ENCODE data around the gene SLC25A27.
"Not testable (repeated sequence)": the region's sequence is repeated elsewhere in the genome, so short reads cannot be mapped to it uniquely, and the experiment has no call there.

Gene SLC25A27

DNA sequence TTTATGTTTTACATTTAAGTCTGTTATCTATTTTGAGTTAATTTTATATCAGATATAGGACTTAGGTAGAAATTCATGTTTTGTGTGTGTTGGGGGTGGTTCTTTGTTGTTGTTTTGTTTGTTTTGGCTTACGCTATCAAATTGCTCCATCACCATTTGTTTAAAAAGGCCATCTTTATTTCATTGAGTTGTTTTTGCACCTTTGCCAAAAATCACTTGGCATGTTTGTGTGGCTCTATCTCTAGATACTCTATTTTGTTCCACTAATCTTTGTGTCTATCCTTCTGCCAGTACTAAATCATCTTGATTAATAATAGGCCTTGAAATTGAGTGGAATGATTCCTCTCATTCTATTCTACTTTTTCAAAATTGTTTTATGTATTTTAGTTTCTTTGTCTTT is 7.5 kb upstream of the SLC25A27 start:
- no peak for ATAC-seq
- TF ChIP-seq, protein P1, sequence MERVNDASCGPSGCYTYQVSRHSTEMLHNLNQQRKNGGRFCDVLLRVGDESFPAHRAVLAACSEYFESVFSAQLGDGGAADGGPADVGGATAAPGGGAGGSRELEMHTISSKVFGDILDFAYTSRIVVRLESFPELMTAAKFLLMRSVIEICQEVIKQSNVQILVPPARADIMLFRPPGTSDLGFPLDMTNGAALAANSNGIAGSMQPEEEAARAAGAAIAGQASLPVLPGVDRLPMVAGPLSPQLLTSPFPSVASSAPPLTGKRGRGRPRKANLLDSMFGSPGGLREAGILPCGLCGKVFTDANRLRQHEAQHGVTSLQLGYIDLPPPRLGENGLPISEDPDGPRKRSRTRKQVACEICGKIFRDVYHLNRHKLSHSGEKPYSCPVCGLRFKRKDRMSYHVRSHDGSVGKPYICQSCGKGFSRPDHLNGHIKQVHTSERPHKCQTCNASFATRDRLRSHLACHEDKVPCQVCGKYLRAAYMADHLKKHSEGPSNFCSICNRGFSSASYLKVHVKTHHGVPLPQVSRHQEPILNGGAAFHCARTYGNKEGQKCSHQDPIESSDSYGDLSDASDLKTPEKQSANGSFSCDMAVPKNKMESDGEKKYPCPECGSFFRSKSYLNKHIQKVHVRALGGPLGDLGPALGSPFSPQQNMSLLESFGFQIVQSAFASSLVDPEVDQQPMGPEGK (CRISPR knock-in tag; IDR thresholded peaks at IDR 0.05; ENCODE audit: borderline replicate concordance), result no peak
- no peak for TF ChIP-seq OSR1 (CRISPR knock-in tag; IDR thresholded peaks at IDR 0.05)
- TF ChIP-seq ZNF70 (CRISPR knock-in tag; IDR thresholded peaks at IDR 0.05), result no peak
- TF ChIP-seq CSDC2 (CRISPR knock-in tag; IDR thresholded peaks at IDR 0.05), result no peak
- no peak for TF ChIP-seq ZFP30 (CRISPR knock-in tag; IDR thresholded peaks at IDR 0.05)
- no peak for TF ChIP-seq SNAI2 (CRISPR knock-in tag; IDR thresholded peaks at IDR 0.05)
- TF ChIP-seq, protein P2, sequence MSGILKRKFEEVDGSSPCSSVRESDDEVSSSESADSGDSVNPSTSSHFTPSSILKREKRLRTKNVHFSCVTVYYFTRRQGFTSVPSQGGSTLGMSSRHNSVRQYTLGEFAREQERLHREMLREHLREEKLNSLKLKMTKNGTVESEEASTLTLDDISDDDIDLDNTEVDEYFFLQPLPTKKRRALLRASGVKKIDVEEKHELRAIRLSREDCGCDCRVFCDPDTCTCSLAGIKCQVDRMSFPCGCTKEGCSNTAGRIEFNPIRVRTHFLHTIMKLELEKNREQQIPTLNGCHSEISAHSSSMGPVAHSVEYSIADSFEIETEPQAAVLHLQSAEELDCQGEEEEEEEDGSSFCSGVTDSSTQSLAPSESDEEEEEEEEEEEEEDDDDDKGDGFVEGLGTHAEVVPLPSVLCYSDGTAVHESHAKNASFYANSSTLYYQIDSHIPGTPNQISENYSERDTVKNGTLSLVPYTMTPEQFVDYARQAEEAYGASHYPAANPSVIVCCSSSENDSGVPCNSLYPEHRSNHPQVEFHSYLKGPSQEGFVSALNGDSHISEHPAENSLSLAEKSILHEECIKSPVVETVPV (CRISPR knock-in tag; IDR thresholded peaks at IDR 0.05), result no peak
- TF ChIP-seq RARB (CRISPR knock-in tag; IDR thresholded peaks at IDR 0.05), result no peak
- TF ChIP-seq, protein P3, sequence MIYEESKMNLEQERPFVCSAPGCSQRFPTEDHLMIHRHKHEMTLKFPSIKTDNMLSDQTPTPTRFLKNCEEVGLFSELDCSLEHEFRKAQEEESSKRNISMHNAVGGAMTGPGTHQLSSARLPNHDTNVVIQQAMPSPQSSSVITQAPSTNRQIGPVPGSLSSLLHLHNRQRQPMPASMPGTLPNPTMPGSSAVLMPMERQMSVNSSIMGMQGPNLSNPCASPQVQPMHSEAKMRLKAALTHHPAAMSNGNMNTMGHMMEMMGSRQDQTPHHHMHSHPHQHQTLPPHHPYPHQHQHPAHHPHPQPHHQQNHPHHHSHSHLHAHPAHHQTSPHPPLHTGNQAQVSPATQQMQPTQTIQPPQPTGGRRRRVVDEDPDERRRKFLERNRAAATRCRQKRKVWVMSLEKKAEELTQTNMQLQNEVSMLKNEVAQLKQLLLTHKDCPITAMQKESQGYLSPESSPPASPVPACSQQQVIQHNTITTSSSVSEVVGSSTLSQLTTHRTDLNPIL (CRISPR knock-in tag; IDR thresholded peaks at IDR 0.05; ENCODE audit: low read depth), result no peak
- TF ChIP-seq, protein P4, sequence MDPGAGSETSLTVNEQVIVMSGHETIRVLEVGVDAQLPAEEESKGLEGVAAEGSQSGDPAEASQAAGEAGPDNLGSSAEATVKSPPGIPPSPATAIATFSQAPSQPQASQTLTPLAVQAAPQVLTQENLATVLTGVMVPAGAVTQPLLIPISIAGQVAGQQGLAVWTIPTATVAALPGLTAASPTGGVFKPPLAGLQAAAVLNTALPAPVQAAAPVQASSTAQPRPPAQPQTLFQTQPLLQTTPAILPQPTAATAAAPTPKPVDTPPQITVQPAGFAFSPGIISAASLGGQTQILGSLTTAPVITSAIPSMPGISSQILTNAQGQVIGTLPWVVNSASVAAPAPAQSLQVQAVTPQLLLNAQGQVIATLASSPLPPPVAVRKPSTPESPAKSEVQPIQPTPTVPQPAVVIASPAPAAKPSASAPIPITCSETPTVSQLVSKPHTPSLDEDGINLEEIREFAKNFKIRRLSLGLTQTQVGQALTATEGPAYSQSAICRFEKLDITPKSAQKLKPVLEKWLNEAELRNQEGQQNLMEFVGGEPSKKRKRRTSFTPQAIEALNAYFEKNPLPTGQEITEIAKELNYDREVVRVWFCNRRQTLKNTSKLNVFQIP (CRISPR knock-in tag; IDR thresholded peaks at IDR 0.05; ENCODE audit: borderline replicate concordance, low read depth), result no peak
- TF ChIP-seq ISL1 (CRISPR knock-in tag; IDR thresholded peaks at IDR 0.05), result no peak
- TF ChIP-seq PPARA (CRISPR knock-in tag; IDR thresholded peaks at IDR 0.05; ENCODE audit: borderline replicate concordance), result no peak
- TF ChIP-seq TOX (CRISPR knock-in tag; IDR thresholded peaks at IDR 0.05; ENCODE audit: borderline replicate concordance), result no peak

DNA sequence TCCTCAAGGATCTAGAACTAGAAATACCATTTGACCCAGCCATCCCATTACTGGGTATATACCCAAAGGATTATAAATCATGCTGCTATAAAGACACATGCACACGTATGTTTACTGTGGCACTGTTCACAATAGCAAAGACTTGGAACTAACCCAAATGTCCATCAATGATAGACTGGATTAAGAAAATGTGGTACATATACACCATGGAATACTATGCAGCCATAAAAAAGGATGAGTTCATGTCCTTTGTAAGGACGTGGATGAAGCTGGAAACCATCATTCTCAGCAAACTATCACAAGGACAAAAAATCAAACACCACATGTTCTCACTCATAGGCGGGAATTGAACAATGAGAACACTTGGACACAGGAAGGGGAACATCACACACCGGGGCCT is 4.7 kb upstream of the SLC25A27 start:
- ATAC-seq, result not testable (repeated sequence)

DNA sequence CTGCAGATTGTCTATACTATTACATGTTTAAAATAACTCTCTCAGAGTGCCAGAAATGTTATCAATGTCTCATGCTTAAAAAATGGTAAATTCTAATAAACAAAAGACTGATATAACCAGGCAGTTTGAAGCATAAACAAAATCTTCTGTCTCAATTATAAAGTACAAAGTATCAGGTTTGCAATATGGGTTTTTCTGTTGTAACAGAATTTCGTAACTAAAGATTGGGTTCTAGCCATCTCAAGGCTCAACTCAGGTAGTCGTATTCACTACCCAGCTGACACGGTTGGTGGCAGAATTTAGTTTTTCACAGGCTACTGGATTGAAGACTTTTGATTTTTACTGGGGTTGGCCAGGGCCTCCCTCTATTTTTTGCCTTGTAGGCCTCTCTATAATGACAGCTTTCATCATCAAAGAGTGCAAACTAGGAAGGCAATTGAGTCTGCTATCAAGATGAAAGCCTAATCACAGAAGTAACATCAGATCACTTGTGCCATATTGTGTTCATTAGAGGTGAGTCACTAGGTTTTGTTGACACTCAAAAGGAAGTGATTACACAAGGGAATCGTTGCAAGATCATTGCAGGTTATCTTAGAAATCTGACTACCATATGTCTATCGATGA is 3.8 kb upstream of the SLC25A27 start:
- no peak for TF ChIP-seq TOX (CRISPR knock-in tag; IDR thresholded peaks at IDR 0.05; ENCODE audit: borderline replicate concordance)
- ATAC-seq, result no peak

DNA sequence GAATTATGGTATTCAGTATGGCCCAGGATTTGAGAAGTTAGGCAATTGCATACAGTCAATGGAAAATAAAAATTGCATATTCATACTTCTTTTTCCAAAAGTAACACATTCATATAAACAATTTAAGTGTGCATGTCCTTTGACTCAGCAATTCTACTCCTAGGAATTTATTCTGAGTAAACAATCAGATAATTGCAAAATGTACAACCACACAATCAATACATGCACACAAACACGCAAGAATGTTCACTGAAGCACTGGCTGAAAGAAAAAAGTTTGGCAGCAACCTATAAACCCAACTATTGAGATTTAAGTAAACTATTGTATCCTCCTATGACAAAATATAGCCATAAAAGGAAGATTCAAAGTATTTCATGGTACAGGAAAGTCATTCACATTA is 1.8 kb upstream of the SLC25A27 start:
- no peak for ATAC-seq
- TF ChIP-seq BACH2 (CRISPR knock-in tag; IDR thresholded peaks at IDR 0.05; ENCODE audit: borderline replicate concordance) (no peak), OSR1 (CRISPR knock-in tag; IDR thresholded peaks at IDR 0.05) (no peak), RARB (CRISPR knock-in tag; IDR thresholded peaks at IDR 0.05) (no peak), ZNF565 (CRISPR knock-in tag; conservative IDR thresholded peaks at IDR 0.05; ENCODE audit: low read depth) (no peak)
- TF ChIP-seq, protein P3 (CRISPR knock-in tag; IDR thresholded peaks at IDR 0.05; ENCODE audit: low read depth), result no peak

DNA sequence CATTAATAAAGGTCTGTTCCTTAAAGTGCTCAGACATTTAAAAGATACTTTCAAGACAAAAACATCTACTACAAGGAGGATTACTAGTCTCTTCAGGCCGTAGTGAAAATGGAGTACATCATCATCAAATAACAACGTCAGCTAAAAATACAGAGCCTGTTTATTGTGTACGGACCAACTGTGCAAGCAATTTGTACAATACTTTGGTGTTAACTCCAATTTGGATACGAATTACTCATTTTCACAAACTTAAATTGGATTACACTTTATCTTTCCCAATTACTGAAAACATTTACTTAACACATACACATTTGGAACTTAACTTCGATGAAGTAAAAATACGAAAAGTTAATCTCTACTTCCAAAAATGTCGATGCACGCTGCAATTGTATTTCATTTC is 959 bp upstream of the SLC25A27 start:
- TF ChIP-seq SNAI2 (CRISPR knock-in tag; IDR thresholded peaks at IDR 0.05), result no peak
- TF ChIP-seq OSR1 (CRISPR knock-in tag; IDR thresholded peaks at IDR 0.05), result no peak
- TF ChIP-seq ZNF8 (CRISPR knock-in tag; IDR thresholded peaks at IDR 0.05), result no peak
- TF ChIP-seq RARB (CRISPR knock-in tag; IDR thresholded peaks at IDR 0.05), result no peak
- no peak for TF ChIP-seq TCF4 (CRISPR knock-in tag; IDR thresholded peaks at IDR 0.05; ENCODE audit: borderline replicate concordance)
- no peak for TF ChIP-seq ESRRG (CRISPR knock-in tag; IDR thresholded peaks at IDR 0.05)
- TF ChIP-seq, protein P5, sequence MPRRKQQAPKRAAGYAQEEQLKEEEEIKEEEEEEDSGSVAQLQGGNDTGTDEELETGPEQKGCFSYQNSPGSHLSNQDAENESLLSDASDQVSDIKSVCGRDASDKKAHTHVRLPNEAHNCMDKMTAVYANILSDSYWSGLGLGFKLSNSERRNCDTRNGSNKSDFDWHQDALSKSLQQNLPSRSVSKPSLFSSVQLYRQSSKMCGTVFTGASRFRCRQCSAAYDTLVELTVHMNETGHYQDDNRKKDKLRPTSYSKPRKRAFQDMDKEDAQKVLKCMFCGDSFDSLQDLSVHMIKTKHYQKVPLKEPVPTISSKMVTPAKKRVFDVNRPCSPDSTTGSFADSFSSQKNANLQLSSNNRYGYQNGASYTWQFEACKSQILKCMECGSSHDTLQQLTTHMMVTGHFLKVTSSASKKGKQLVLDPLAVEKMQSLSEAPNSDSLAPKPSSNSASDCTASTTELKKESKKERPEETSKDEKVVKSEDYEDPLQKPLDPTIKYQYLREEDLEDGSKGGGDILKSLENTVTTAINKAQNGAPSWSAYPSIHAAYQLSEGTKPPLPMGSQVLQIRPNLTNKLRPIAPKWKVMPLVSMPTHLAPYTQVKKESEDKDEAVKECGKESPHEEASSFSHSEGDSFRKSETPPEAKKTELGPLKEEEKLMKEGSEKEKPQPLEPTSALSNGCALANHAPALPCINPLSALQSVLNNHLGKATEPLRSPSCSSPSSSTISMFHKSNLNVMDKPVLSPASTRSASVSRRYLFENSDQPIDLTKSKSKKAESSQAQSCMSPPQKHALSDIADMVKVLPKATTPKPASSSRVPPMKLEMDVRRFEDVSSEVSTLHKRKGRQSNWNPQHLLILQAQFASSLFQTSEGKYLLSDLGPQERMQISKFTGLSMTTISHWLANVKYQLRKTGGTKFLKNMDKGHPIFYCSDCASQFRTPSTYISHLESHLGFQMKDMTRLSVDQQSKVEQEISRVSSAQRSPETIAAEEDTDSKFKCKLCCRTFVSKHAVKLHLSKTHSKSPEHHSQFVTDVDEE (CRISPR knock-in tag; IDR thresholded peaks at IDR 0.05), result no peak
- TF ChIP-seq, protein P1 (CRISPR knock-in tag; IDR thresholded peaks at IDR 0.05; ENCODE audit: borderline replicate concordance), result no peak
- no peak for TF ChIP-seq TOX (CRISPR knock-in tag; IDR thresholded peaks at IDR 0.05; ENCODE audit: borderline replicate concordance)
- no peak for TF ChIP-seq ZFP3 (CRISPR knock-in tag; IDR thresholded peaks at IDR 0.05)
- no peak for TF ChIP-seq BACH2 (CRISPR knock-in tag; IDR thresholded peaks at IDR 0.05; ENCODE audit: borderline replicate concordance)
- TF ChIP-seq ZNF70 (CRISPR knock-in tag; IDR thresholded peaks at IDR 0.05), result no peak
- no peak for ATAC-seq
